SH-SY5Y (cell line): Measurements from ENCODE around the gene KCTD10.

Experiments
- GATA2 ChIP-seq: IDR thresholded peaks from 2 replicates; pipeline ENCODE4 v1.6.1; 2011; ENCODE audit warnings: mild to moderate bottlenecking, low read depth, low read length
- GATA3 ChIP-seq: IDR thresholded peaks from 2 replicates; pipeline ENCODE4 v1.6.1; 2011; ENCODE audit warnings: low read depth, mild to moderate bottlenecking, low read length, moderate library complexity

GRCh38 chr12:109501299-109501698 is 24.2 kb upstream of the KCTD10 start:
- TF ChIP-seq GATA3 (no peak), GATA2 (no peak)
